ENCODE data around the gene POLR2C.

GRCh38 chr16:57474671-57475661 lies 12.5 kb downstream of the POLR2C start:
- no peak for TF ChIP-seq REST (IDR thresholded peaks at IDR 0.05; ENCODE audit: low read depth)
- no peak for TF ChIP-seq TAF1 (IDR thresholded peaks at IDR 0.05; ENCODE audit: low read depth)

Measured in Ishikawa (cell line).